Uterus (tissue), 2 donors: ENCODE data around the gene PRKAB1.

Source experiments
- POLR2A ChIP-seq, 2 donors: fragments of 450-650 bp; IDR thresholded peaks; one replicate each; pipeline ENCODE4 v1.6.1; 2016; ENCODE audit warnings: antibody characterized with exemption in 2 of 2, mild to moderate bottlenecking in 1 of 2, moderate library complexity in 1 of 2
- TF ChIP-seq, protein P1 (sequence below), 4 experiments: fragments of 200-600 bp in 2 of 4; fragments of 450-650 bp in 2 of 4; sonication (generic) in 2 of 4; IDR thresholded peaks; one replicate each; pipeline ENCODE4 v1.5.1; 2016 to 2019; ENCODE audit warnings: antibody characterized with exemption in 4 of 4, mild to moderate bottlenecking in 2 of 4, moderate library complexity in 1 of 4

DNA sequence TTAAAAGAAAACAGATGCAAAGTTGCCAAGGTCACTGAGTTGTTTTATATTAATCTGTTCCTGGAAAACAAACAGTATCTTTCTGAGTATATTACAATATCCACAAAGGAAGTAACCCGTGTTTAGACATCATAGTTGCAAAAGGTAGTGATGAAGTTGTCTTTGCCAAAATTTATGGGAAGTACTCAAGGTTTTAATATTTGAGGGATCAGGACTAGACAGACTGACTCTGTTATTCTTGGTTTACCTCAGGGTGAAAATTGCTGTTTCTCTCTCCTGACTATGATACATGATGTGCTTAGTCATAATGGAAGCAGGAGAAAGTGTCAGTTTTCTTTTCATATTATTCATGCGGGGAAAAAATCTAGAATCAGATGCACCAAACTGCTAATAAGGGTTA lies 46.1 kb upstream of the PRKAB1 start:
- no peak for TF ChIP-seq POLR2A (IDR thresholded peaks at IDR 0.05)
- TF ChIP-seq, protein P1, sequence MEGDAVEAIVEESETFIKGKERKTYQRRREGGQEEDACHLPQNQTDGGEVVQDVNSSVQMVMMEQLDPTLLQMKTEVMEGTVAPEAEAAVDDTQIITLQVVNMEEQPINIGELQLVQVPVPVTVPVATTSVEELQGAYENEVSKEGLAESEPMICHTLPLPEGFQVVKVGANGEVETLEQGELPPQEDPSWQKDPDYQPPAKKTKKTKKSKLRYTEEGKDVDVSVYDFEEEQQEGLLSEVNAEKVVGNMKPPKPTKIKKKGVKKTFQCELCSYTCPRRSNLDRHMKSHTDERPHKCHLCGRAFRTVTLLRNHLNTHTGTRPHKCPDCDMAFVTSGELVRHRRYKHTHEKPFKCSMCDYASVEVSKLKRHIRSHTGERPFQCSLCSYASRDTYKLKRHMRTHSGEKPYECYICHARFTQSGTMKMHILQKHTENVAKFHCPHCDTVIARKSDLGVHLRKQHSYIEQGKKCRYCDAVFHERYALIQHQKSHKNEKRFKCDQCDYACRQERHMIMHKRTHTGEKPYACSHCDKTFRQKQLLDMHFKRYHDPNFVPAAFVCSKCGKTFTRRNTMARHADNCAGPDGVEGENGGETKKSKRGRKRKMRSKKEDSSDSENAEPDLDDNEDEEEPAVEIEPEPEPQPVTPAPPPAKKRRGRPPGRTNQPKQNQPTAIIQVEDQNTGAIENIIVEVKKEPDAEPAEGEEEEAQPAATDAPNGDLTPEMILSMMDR (IDR thresholded peaks at IDR 0.05): no peak
